K562 (cell line): ENCODE results near the gene ASIP. TPM values are rescaled to one million over a fixed set of nuclear protein-coding genes. Genes with fewer than 3 reads are reported as not detected.
A peak's percentile ranks its signal among the peaks of the same experiment; 100 is the strongest.

ENCODE experiments used
- CTBP1 ChIP-seq: fragments of 450-650 bp; IDR thresholded peaks from 2 replicates; pipeline ENCODE4 v1.6.1; 2016; ENCODE audit warnings: borderline replicate concordance
- FOS ChIP-seq: IDR thresholded peaks from 3 replicates; pipeline ENCODE4 v1.6.1; 2011; ENCODE audit not compliant: insufficient read length; ENCODE audit errors: extremely low read depth
- GATAD2B ChIP-seq: fragments of 450-650 bp; IDR thresholded peaks from 2 replicates; pipeline ENCODE4 v1.6.1; 2017; ENCODE audit warnings: mild to moderate bottlenecking, borderline replicate concordance
- MCM7 ChIP-seq, 2 experiments: fragments of 450-650 bp; IDR thresholded peaks; 2 replicates each; pipeline ENCODE4 v1.6.1; 2016 to 2018
- PRMT5 ChIP-seq: sonication (generic); formaldehyde crosslinking; IDR thresholded peaks from 2 replicates; pipeline ENCODE4 v1.5.0; 2020; ENCODE audit warnings: missing genetic modification reagents
- SIN3B ChIP-seq: fragments of 450-650 bp; IDR thresholded peaks from 2 replicates; pipeline ENCODE4 v1.6.1; 2017; ENCODE audit warnings: low read depth, mild to moderate bottlenecking, moderate library complexity
- SMAD2 ChIP-seq: fragments of 150-350 bp; IDR thresholded peaks from 2 replicates; pipeline ENCODE4 v1.6.1; 2014; ENCODE audit warnings: low read depth, mild to moderate bottlenecking, low read length
- SMAD4 ChIP-seq: fragments of 250-450 bp; sonication (Bioruptor Pico); conservative IDR thresholded peaks from 2 replicates; pipeline ENCODE4 v1.8.0; 2021; ENCODE audit warnings: inconsistent platforms, mild to moderate bottlenecking, moderate library complexity
- SPI1 ChIP-seq: IDR thresholded peaks from 2 replicates; pipeline ENCODE4 v1.6.1; 2011; ENCODE audit warnings: low read depth, low read length, control low read depth, borderline replicate concordance
- TARDBP ChIP-seq: fragments of 450-650 bp; IDR thresholded peaks from 2 replicates; pipeline ENCODE4 v1.6.1; 2016
- ZBTB17 ChIP-seq: fragments of 450-650 bp; formaldehyde crosslinking; IDR thresholded peaks from 2 replicates; pipeline ENCODE4 v1.4.0; 2020; ENCODE audit warnings: mild to moderate bottlenecking
- ZNF140 ChIP-seq: fragments of 250-450 bp; sonication (Bioruptor Pico); IDR thresholded peaks from 2 replicates; pipeline ENCODE4 v1.8.0; 2021; ENCODE audit warnings: moderate library complexity, mild to moderate bottlenecking, inconsistent platforms
- ZNF232 ChIP-seq: sonication (generic); formaldehyde crosslinking; IDR thresholded peaks from 2 replicates; pipeline ENCODE4 v1.8.0; 2022; ENCODE audit warnings: mild to moderate bottlenecking, missing genetic modification reagents
- ZNF696 ChIP-seq: fragments of 250-450 bp; sonication (Bioruptor Pico); conservative IDR thresholded peaks from 2 replicates; pipeline ENCODE4 v1.4.0; 2020; ENCODE audit warnings: mild to moderate bottlenecking, moderate library complexity
- ZNF780A ChIP-seq: fragments of 250-450 bp; sonication (Bioruptor Pico); IDR thresholded peaks from 2 replicates; pipeline ENCODE4 v1.5.0; 2021; ENCODE audit warnings: mild to moderate bottlenecking
- polyA plus RNA-seq, 8 experiments: library from polyadenylated mRNA; depleted of rRNA in 4 of 8; stranded (reverse) in 5 of 8; unstranded in 3 of 8; fragments of >200 nt; fragmentation: Nextera tagmentation in 2 of 8; fragmentation: Illumina TruSeq in 1 of 8; extraction: Ambion mirVana in 2 of 8; extraction: Trizol in 1 of 8; gene quantifications; 2 replicates each; pipeline versions ENCODE4 v1.2.1 to v1.2.3, GENCODE V29; 2011 to 2014; ENCODE audit warnings: inconsistent platforms in 1 of 8, missing spikeins in 1 of 8
- total RNA-seq, 7 experiments: library from RNA; depleted of rRNA in 6 of 7; stranded (reverse); fragments of >200 nt in 6 of 7; fragmentation: Illumina TruSeq in 2 of 7; extraction: Trizol in 2 of 7; gene quantifications; 2 replicates each; pipeline versions ENCODE4 v1.2.1 to v1.2.3, GENCODE V29; 2011 to 2021; ENCODE audit warnings: low replicate concordance in 1 of 7
- TF ChIP-seq, protein P1 (sequence below): fragments of 450-650 bp; IDR thresholded peaks from 2 replicates; pipeline ENCODE4 v1.6.1; 2016; ENCODE audit warnings: mild to moderate bottlenecking, moderate library complexity
- TF ChIP-seq, protein P2 (sequence below): sonication (generic); formaldehyde crosslinking; IDR thresholded peaks from 2 replicates; pipeline ENCODE4 v1.8.1; 2023; ENCODE audit warnings: mild to moderate bottlenecking, missing genetic modification reagents

The ASIP gene
- total and polyA plus RNA-seq, 9 of the 15 experiments (the other 6 are each of a cell fraction or from before 2014, with no cell fraction given): not detected

DNA sequence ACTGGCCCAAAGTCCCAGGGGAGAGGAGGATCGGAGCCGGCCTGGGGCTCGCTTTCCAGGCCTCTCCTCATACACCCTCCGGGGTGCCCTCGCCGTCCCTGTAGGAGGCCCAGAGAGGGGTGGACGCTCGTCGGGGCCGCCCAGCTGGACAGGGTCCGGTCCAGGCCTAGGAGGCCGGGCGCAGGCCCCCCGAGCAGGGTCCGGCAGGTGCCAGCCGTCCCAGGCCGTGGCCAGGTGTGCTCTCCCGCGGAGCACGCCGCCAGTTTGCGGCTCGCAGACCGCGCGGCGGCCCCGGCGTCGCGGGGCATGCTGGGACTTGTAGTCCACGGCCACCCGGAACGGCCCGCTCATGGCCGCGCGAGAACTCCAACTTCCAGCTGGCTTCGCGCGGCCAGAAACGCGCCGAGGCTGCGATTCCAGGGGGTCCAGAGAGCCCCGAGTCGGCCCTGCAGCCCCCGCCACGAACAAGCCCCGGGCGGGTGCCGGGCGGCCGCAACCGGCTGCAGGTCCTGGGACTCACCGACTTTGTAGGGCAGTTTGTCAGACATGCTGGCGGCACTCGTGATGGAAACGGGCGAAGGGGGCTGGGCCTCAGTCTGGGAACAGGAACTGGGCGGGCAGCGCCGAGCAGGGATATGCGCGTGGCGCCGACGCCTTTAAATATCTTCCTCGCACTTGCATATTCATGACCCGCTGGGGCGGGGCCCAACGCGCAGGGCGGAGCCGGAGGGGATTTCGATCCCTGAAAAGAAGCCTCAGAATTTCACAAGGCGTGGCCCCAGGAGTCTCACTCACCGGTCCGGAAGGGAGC lies 61.7 kb downstream of the ASIP start, which contains the start of gene AHCY (continued):
- TF ChIP-seq CTBP1 (peak; percentile 42; the same call in 1 of the 2 replicates), ZNF140 (CRISPR knock-in tag) (no peak), PRMT5 (CRISPR knock-in tag) (no peak), SMAD2 (no peak), SMAD4 (CRISPR knock-in tag) (peak; percentile 57), ZNF696 (no peak), GATAD2B (no peak), FOS (no peak), ZBTB17 (CRISPR knock-in tag) (peak; percentile 96), ZNF780A (no peak), ZNF232 (CRISPR knock-in tag) (peak; percentile 69; the same call in 1 of the 2 replicates), SPI1 (peak; percentile 89), SIN3B (peak; percentile 59), TARDBP (no peak), MCM7 (IDR thresholded peaks at IDR 0.05) (no peak)
- TF ChIP-seq, protein P1, sequence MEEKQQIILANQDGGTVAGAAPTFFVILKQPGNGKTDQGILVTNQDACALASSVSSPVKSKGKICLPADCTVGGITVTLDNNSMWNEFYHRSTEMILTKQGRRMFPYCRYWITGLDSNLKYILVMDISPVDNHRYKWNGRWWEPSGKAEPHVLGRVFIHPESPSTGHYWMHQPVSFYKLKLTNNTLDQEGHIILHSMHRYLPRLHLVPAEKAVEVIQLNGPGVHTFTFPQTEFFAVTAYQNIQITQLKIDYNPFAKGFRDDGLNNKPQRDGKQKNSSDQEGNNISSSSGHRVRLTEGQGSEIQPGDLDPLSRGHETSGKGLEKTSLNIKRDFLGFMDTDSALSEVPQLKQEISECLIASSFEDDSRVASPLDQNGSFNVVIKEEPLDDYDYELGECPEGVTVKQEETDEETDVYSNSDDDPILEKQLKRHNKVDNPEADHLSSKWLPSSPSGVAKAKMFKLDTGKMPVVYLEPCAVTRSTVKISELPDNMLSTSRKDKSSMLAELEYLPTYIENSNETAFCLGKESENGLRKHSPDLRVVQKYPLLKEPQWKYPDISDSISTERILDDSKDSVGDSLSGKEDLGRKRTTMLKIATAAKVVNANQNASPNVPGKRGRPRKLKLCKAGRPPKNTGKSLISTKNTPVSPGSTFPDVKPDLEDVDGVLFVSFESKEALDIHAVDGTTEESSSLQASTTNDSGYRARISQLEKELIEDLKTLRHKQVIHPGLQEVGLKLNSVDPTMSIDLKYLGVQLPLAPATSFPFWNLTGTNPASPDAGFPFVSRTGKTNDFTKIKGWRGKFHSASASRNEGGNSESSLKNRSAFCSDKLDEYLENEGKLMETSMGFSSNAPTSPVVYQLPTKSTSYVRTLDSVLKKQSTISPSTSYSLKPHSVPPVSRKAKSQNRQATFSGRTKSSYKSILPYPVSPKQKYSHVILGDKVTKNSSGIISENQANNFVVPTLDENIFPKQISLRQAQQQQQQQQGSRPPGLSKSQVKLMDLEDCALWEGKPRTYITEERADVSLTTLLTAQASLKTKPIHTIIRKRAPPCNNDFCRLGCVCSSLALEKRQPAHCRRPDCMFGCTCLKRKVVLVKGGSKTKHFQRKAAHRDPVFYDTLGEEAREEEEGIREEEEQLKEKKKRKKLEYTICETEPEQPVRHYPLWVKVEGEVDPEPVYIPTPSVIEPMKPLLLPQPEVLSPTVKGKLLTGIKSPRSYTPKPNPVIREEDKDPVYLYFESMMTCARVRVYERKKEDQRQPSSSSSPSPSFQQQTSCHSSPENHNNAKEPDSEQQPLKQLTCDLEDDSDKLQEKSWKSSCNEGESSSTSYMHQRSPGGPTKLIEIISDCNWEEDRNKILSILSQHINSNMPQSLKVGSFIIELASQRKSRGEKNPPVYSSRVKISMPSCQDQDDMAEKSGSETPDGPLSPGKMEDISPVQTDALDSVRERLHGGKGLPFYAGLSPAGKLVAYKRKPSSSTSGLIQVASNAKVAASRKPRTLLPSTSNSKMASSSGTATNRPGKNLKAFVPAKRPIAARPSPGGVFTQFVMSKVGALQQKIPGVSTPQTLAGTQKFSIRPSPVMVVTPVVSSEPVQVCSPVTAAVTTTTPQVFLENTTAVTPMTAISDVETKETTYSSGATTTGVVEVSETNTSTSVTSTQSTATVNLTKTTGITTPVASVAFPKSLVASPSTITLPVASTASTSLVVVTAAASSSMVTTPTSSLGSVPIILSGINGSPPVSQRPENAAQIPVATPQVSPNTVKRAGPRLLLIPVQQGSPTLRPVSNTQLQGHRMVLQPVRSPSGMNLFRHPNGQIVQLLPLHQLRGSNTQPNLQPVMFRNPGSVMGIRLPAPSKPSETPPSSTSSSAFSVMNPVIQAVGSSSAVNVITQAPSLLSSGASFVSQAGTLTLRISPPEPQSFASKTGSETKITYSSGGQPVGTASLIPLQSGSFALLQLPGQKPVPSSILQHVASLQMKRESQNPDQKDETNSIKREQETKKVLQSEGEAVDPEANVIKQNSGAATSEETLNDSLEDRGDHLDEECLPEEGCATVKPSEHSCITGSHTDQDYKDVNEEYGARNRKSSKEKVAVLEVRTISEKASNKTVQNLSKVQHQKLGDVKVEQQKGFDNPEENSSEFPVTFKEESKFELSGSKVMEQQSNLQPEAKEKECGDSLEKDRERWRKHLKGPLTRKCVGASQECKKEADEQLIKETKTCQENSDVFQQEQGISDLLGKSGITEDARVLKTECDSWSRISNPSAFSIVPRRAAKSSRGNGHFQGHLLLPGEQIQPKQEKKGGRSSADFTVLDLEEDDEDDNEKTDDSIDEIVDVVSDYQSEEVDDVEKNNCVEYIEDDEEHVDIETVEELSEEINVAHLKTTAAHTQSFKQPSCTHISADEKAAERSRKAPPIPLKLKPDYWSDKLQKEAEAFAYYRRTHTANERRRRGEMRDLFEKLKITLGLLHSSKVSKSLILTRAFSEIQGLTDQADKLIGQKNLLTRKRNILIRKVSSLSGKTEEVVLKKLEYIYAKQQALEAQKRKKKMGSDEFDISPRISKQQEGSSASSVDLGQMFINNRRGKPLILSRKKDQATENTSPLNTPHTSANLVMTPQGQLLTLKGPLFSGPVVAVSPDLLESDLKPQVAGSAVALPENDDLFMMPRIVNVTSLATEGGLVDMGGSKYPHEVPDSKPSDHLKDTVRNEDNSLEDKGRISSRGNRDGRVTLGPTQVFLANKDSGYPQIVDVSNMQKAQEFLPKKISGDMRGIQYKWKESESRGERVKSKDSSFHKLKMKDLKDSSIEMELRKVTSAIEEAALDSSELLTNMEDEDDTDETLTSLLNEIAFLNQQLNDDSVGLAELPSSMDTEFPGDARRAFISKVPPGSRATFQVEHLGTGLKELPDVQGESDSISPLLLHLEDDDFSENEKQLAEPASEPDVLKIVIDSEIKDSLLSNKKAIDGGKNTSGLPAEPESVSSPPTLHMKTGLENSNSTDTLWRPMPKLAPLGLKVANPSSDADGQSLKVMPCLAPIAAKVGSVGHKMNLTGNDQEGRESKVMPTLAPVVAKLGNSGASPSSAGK: peak; percentile 47; the same call in 1 of the 2 replicates
- TF ChIP-seq, protein P2, sequence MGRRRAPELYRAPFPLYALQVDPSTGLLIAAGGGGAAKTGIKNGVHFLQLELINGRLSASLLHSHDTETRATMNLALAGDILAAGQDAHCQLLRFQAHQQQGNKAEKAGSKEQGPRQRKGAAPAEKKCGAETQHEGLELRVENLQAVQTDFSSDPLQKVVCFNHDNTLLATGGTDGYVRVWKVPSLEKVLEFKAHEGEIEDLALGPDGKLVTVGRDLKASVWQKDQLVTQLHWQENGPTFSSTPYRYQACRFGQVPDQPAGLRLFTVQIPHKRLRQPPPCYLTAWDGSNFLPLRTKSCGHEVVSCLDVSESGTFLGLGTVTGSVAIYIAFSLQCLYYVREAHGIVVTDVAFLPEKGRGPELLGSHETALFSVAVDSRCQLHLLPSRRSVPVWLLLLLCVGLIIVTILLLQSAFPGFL (CRISPR knock-in tag): no peak
